Kidney (tissue), 14 donors: ENCODE results near the gene PLA2G2D. TPM values are rescaled to one million over a fixed set of nuclear protein-coding genes. Genes with fewer than 3 reads are reported as not detected.

Source experiments
- DNase-seq, 5 donors: peaks; one replicate each; pipeline ENCODE4 v3.0.0-alpha.2; 2013 to 2020
- FAIRE-seq: peaks from 2 replicates; lab custom pipeline; 2012; peaks lifted over from hg19 to GRCh38; lab: Jason Lieb, UNC
- H3K27ac ChIP-seq, 2 donors: one replicate each; pipeline ENCODE4 v1.7.0; 2013; ENCODE audit warnings: low read depth in 2 of 2, low read length in 2 of 2, inconsistent platforms in 1 of 2
- H3K27me3 ChIP-seq: one replicate; pipeline ENCODE4 v1.7.1; 2013; ENCODE audit warnings: low read length, inconsistent platforms; ENCODE audit not compliant: control insufficient read depth, insufficient read depth
- H3K36me3 ChIP-seq, 3 donors: one replicate each; pipeline versions ENCODE4 v1.7.0 to v1.7.1; 2013; ENCODE audit warnings: low read length in 3 of 3, control low read depth in 1 of 3, inconsistent platforms in 1 of 3; ENCODE audit not compliant: insufficient read depth in 3 of 3, control insufficient read depth in 2 of 3
- H3K4me1 ChIP-seq, 3 donors: one replicate each; pipeline versions ENCODE4 v1.7.0 to v1.7.1; 2013; ENCODE audit warnings: low read length in 3 of 3, inconsistent platforms in 1 of 3, low read depth in 1 of 3; ENCODE audit not compliant: control insufficient read depth in 2 of 3, insufficient read depth in 2 of 3
- H3K4me3 ChIP-seq, 3 donors: one replicate each; pipeline versions ENCODE4 v1.7.0 to v1.8.1; 2013; ENCODE audit warnings: low read length in 3 of 3, control low read depth in 1 of 3, inconsistent platforms in 1 of 3
- H3K9ac ChIP-seq, 3 donors: one replicate each; pipeline versions ENCODE4 v1.7.0 to v1.7.1; 2013; ENCODE audit warnings: low read length in 3 of 3, control low read depth in 1 of 3, inconsistent platforms in 1 of 3
- H3K9me3 ChIP-seq, 3 donors: one replicate each; pipeline versions ENCODE4 v1.7.0 to v1.7.1; 2013; ENCODE audit warnings: low read length in 3 of 3, control low read depth in 1 of 3, inconsistent platforms in 1 of 3; ENCODE audit not compliant: control insufficient read depth in 2 of 3, insufficient read depth in 1 of 3
- CTCF ChIP-seq: IDR thresholded peaks from 3 replicates; pipeline ENCODE4 v1.5.1; 2012; ENCODE audit warnings: mild to moderate bottlenecking, moderate library complexity, borderline replicate concordance; ENCODE audit not compliant: insufficient read depth; ENCODE audit errors: extremely low read depth
- intact Hi-C: fragments of 100-400 bp; cut with DNase I; formaldehyde crosslinking; loops from one replicate; pipeline ENCODE4 v1.11.1; 2022
- polyA plus RNA-seq: library from polyadenylated mRNA; stranded (reverse); fragments of 350-450 nt; fragmentation: Illumina TruSeq; extraction: RNeasy Lipid Tissue Mini Kit (QIAGEN cat#74804); gene quantifications from one replicate; pipeline ENCODE4 v1.2.3, GENCODE V29; 2014; ENCODE audit warnings: low read depth, low replicate concordance; ENCODE audit not compliant: insufficient read depth
- total RNA-seq: library from RNA; stranded (reverse); fragmentation: NEBNext Ultra II Directional; extraction: Animal tissue kit (Norgen Biotek cat#: 25700); gene quantifications from one replicate; pipeline ENCODE4 v1.2.1, GENCODE V29; 2021
- donor health status: control.
- donor health status: control.
- donor health status: control.
- donor health status: control.
- donor health status: control.
- donor health status: DM: yes; HTN: yes; CAD: no.
- donor health status: Normal renal cell carcinoma (clear cell type).

PLA2G2D gene
- total and polyA plus RNA-seq, 2 donors from 2014 or later, result 1.1 TPM; not detected in 1

- DNase-seq (no peak), FAIRE-seq (no peak)
- no peaks in the 10 kb centered on the region for H3K36me3 ChIP-seq
- peaks cover 0 to 2% (median 0%) of the 10 kb centered on the region in 3 donors for H3K4me1 ChIP-seq
- no peaks in the 10 kb centered on the region for H3K27me3 ChIP-seq
- no peak for TF ChIP-seq CTCF
- H3K9ac ChIP-seq, result no peak overlapping the region
- H3K9me3 ChIP-seq, result no peaks in the 10 kb centered on the region
- H3K4me3 ChIP-seq, result no peak overlapping the region
- intact Hi-C loops, result no loop called here
- no peak overlapping the region for H3K27ac ChIP-seq
Observed at GRCh38 chr1:20076223-20076622, 43.1 kb downstream of the PLA2G2D start.

GRCh38 chr1:20075345-20075744, 44.0 kb downstream of the PLA2G2D start:
- Histone ChIP-seq H3K4me1 (no peaks in the 10 kb centered on the region), H3K27me3 (no peaks in the 10 kb centered on the region), H3K36me3 (no peaks in the 10 kb centered on the region), H3K4me3 (no peak overlapping the region), H3K9ac (no peak overlapping the region), H3K27ac (no peak overlapping the region), H3K9me3 (no peaks in the 10 kb centered on the region)
- DNase-seq (no peak), FAIRE-seq (no peak)
- intact Hi-C loops, result no loop called here
- TF ChIP-seq CTCF, result no peak

- FAIRE-seq, result no peak
Observed at GRCh38 chr1:20074725-20075171, 44.6 kb downstream of the PLA2G2D start.

More at GRCh38 chr1:20074725-20075171, 44.6 kb downstream of the PLA2G2D start:
- Histone ChIP-seq H3K27ac (no peak overlapping the region), H3K36me3 (no peaks in the 10 kb centered on the region), H3K27me3 (no peaks in the 10 kb centered on the region), H3K4me1 (no peaks in the 10 kb centered on the region), H3K9ac (no peak overlapping the region), H3K9me3 (no peaks in the 10 kb centered on the region), H3K4me3 (no peak overlapping the region)
- DNase-seq, result no peak
- no peak for TF ChIP-seq CTCF
- intact Hi-C loops, result no loop called here
